NCI-H2196 treated with DMSO at 0.1 percent for 48 hours (cell line): ENCODE measurements around the gene NDUFB5.

Experiments
- DNase-seq: peaks from one replicate; lab custom pipeline; 2025; ENCODE audit not compliant: unreplicated experiment; lab: John Stamatoyannopoulos, UW

Gene NDUFB5

GRCh38 chr3:179604321-179605078 is at the start of gene NDUFB5, which contains the start of gene MRPL47:
NDUFB5 (plus strand) TSS chr3:179604794; CDS start chr3:179604816, 22 bp downstream.
MRPL47 (minus strand) TSS chr3:179604638; CDS start chr3:179604624, 14 bp downstream.
- DNase-seq = peak; percentile 99

- DNase-seq = peak; percentile 69
Observed at GRCh38 chr3:179558742-179559364, 45.7 kb upstream of the NDUFB5 start.

- no peak for DNase-seq
Observed at GRCh38 chr3:179560791-179561190, 43.8 kb upstream of the NDUFB5 start.

- DNase-seq = peak; percentile 100
Observed at GRCh38 chr3:179562591-179563270, 41.9 kb upstream of the NDUFB5 start, which contains the start of gene ACTL6A. ACTL6A (plus strand) TSS chr3:179562926; CDS start chr3:179563093, 167 bp downstream.

DNA sequence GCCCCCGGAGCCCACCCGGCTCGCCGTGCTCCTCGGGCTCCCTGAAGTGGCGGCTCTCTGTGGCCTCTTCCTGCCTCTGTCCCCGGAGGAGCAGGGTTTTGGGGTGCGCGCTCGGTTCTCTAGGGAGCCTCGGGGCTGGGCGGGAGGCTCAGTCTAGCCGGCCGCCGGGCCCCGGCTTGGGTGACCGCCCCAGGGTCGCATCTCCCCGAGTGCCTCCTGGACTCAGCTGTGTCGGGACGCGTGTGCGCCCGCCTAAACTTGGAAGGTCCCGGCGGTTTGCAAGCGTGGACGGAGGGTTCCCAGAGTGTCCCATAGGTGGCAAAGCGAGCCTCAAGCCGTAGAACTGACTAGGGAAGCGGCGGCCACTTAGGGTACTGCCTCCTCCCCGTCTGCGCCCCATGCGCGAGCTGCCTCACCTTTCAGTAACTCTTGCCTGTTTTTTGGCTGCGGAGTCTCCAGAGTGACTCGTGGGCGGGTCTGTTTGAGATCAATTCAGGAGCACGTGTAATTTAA is 41.3 kb upstream of the NDUFB5 start:
- DNase-seq = no peak

GRCh38 chr3:179565496-179565895 is 39.1 kb upstream of the NDUFB5 start:
- DNase-seq = no peak

DNA sequence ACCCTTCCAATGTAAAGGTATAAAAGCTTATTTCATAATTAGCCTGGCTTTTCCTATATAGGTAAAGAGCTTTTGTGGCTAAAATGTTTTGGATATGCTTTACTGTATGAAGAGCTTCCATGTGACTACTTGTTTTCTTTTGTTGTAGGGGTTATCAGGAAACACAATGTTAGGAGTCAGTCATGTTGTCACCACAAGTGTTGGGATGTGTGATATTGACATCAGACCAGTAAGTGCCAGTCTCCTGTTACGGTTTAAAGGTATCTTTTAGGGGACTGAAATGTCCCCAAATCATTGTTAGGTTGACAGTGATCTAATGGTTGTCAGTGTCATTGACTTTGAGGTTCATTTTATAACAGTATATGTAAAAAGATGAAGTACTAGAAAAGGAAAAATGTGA is 23.6 kb upstream of the NDUFB5 start:
- DNase-seq = no peak

GRCh38 chr3:179589143-179589542 is 15.5 kb upstream of the NDUFB5 start:
- DNase-seq = no peak

DNA sequence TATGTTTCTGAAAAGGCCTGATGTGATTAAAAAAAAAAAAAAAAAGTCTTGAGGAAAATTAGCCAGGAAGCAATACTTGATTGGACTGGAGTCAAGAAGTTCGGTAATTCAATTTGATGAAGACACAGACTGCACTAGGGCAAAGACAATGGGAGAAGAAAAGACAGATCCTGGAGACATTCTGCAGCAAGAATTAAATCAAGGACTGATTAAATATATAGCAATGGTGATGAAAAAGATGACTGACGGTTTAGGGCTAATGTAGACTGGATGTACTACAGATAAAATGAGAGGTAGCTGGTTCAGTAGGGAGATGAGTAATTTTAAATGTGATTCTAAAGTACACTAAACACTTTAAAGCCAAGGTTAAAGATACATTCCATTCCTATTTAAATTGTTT is 13.9 kb upstream of the NDUFB5 start:
- no peak for DNase-seq

GRCh38 chr3:179591313-179591712 is 13.3 kb upstream of the NDUFB5 start:
- DNase-seq = no peak

DNA sequence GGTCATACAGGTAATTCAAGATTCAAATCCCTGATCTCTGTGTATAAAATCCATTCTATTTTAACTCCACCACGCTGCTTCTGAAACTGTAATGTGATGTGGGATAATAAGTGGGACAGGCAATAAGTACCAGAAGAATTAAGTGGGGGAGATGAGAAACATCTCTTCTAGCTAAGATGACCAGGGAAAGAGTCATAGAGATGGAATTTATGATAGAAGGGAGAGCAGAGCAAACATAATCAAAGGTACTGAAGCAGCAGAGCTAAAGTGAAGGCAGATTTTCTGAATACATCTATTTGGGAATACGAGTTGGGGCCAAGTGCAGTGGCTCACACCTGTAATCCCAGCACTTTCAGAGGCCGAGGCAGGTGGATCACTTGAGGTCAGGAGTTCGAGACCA is 5.1 kb upstream of the NDUFB5 start:
- DNase-seq = no peak

GRCh38 chr3:179603321-179603720 is 1.3 kb upstream of the NDUFB5 start:
- no peak for DNase-seq

- DNase-seq = no peak
Observed at GRCh38 chr3:179603831-179604230, 763 bp upstream of the NDUFB5 start.

DNA sequence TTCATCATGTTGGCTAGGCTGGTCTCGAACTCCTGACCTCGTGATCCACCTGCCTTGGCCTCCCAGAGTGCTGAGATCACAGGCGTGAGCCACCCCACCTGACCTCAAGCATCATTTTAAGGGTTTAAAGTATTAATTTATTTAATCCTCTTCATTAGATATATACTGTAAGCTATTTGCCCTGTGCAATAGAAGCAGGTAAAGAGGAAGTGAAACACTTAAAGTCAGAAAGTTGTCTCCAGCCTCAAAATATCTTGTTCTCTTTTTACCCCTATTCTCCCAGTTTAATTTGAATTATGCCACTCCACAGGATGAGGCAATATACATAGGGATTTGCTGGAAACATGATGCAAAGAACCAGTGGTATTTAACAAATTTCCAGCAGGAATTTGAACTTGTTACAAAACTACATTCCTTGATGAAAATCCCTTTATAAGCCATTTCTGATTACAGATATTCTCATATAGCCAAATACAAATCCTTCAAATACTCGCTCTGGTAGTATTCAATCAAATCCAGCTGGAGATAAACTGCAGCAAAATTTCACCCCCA is 2.0 kb downstream of the NDUFB5 start:
- DNase-seq = no peak

DNA sequence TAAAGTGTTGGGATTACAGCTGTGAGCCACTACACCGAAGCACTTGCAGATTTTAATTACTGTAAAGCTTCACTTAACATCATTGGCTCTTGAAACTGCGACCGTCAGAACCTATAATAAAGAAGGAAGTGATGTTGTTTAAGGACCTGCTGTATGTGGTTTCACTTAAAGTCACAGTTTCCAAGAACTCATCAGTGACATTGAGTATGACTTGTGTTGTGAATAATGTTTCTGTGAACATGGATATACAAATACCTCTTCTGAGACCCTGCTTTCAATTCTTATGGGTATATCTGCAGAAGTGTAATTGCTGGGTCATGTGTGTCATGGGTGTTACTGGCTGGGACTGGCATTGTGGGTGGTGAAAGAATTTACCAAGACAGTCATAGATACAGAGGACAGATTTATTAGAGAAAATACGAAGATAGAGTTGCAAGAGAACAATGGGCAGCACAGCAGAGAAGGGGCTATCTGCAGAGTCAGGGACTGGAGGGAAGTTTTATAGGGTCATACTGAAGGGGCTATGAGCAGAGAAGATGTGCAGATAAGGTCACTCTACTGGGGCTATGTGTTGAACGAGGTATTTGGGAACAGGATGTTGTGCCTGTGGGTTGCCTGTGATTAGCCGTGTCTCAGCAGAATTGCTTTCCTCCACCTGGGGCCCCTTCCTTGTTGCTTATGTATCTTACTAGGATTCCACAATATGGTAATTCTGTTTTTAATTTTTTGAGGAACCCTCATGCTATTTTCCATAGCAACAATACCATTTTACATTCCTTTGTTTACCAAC is 4.5 kb downstream of the NDUFB5 start:
- DNase-seq = no peak

DNA sequence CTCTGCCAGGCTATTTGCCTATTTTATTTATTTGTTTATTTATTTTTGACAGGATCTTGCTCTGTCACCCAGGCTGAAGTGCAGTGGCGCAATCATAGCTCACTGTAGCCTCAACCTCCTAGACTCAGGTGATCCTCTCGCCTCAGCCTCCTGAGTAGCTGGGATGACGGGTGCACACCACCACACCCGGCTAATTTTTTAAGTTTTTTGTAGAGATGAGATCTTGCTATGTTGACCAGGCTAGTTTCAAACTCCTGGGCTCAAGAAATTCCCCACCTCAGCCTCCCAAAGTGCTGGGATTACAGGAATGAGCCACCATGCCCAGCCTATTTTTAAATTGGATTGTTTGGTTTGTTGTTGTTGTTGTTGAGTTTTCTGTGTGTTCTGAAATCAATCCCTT is 5.5 kb downstream of the NDUFB5 start:
- no peak for DNase-seq

GRCh38 chr3:179613807-179614206 is 9.2 kb downstream of the NDUFB5 start:
- no peak for DNase-seq

GRCh38 chr3:179615458-179616173 is 11.0 kb downstream of the NDUFB5 start:
- no peak for DNase-seq

- no peak for DNase-seq
Observed at GRCh38 chr3:179622023-179622422, 17.4 kb downstream of the NDUFB5 start.

- no peak for DNase-seq
Observed at GRCh38 chr3:179624451-179624850, 19.9 kb downstream of the NDUFB5 start.
